Esophagus squamous epithelium (tissue), 4 donors: ENCODE results near the gene LRBA.

Experiments
- POLR2A ChIP-seq, 4 donors: fragments of 450-650 bp; IDR thresholded peaks; one replicate each; pipeline ENCODE4 v1.6.1; 2017; ENCODE audit warnings: antibody characterized with exemption in 4 of 4, mild to moderate bottlenecking in 4 of 4, moderate library complexity in 3 of 4
- TF ChIP-seq, protein P1 (sequence below), 6 experiments: fragments of 450-650 bp in 4 of 6; fragments of 200-600 bp in 2 of 6; sonication (generic) in 2 of 6; IDR thresholded peaks; one replicate each; pipeline ENCODE4 v1.5.1; 2016 to 2019; ENCODE audit warnings: antibody characterized with exemption in 6 of 6, mild to moderate bottlenecking in 4 of 6, moderate library complexity in 4 of 6

- no peak for TF ChIP-seq POLR2A (IDR thresholded peaks at IDR 0.05)
- TF ChIP-seq, protein P1, sequence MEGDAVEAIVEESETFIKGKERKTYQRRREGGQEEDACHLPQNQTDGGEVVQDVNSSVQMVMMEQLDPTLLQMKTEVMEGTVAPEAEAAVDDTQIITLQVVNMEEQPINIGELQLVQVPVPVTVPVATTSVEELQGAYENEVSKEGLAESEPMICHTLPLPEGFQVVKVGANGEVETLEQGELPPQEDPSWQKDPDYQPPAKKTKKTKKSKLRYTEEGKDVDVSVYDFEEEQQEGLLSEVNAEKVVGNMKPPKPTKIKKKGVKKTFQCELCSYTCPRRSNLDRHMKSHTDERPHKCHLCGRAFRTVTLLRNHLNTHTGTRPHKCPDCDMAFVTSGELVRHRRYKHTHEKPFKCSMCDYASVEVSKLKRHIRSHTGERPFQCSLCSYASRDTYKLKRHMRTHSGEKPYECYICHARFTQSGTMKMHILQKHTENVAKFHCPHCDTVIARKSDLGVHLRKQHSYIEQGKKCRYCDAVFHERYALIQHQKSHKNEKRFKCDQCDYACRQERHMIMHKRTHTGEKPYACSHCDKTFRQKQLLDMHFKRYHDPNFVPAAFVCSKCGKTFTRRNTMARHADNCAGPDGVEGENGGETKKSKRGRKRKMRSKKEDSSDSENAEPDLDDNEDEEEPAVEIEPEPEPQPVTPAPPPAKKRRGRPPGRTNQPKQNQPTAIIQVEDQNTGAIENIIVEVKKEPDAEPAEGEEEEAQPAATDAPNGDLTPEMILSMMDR (IDR thresholded peaks at IDR 0.05): no peak
Measured at GRCh38 chr4:150972592-150972991, 42.5 kb downstream of the LRBA start.
